SK-N-MC (cell line): ENCODE data around the gene ALOXE3.

Experiments used
- EZH2 ChIP-seq: fragments of 200-600 bp; sonication (generic); IDR thresholded peaks from one replicate; pipeline ENCODE4 v1.6.1; 2017; ENCODE audit warnings: antibody characterized with exemption
- POLR2AphosphoS5 ChIP-seq: IDR thresholded peaks from 2 replicates; pipeline ENCODE4 v1.6.1; 2012; ENCODE audit warnings: mild to moderate bottlenecking, low read depth, low read length, borderline replicate concordance

GRCh38 chr17:8124350-8125153 is 6.2 kb upstream of the ALOXE3 start:
- TF ChIP-seq POLR2AphosphoS5 (no peak), EZH2 (no peak)
